B cell (primary cell): ENCODE data around the gene MYL5.
"Not testable (repeated sequence)": the region's sequence is repeated elsewhere in the genome, so short reads cannot be mapped to it uniquely, and the experiment has no call there.

ENCODE experiments used
- EZH2 ChIP-seq: IDR thresholded peaks from 2 replicates; pipeline ENCODE4 v1.6.1; 2012; ENCODE audit warnings: borderline replicate concordance, low read depth, mild to moderate bottlenecking, moderate library complexity, low read length; ENCODE audit not compliant: insufficient read depth, poor library complexity, severe bottlenecking
- TF ChIP-seq, protein P1 (sequence below): fragments of 200-600 bp; IDR thresholded peaks from one replicate; pipeline ENCODE4 v1.8.0; 2022; ENCODE audit warnings: antibody characterized with exemption, mild to moderate bottlenecking

DNA sequence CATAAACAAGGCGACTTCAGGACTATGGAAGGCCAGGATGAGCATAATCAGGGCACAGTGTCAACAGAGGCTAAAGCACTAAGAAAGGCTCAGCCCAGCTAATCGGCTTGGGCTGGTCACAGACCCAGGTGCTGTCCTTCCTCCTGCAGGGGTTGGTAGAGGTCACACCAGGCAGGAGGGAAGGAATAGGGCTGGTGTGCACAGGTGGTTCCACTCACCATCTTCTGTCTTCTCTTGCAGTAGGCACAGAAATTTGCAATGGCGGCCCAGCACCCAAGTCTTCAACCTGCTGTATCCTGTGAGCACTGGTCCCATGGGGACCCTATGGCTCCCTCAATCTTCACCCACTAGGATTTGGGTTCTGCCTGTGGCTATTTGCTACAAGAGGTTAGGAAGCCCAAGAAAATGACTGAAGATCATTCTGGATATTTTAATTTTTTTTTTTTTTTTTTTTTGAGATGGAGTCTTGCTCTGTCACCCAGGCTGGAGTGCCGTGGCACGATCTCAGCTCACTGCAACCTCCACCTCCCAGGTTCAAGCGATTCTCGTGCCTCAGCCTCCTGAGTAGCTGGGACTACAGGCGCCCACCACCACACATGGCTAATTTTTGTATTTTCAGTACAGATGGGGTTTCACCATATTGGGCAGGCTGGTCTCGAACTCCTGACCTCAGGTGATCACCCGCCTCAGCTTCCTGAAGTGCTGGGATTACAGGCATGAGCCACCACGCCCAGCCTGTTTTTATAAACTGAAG is 4.4 kb upstream of the MYL5 start:
- TF ChIP-seq, protein P1, sequence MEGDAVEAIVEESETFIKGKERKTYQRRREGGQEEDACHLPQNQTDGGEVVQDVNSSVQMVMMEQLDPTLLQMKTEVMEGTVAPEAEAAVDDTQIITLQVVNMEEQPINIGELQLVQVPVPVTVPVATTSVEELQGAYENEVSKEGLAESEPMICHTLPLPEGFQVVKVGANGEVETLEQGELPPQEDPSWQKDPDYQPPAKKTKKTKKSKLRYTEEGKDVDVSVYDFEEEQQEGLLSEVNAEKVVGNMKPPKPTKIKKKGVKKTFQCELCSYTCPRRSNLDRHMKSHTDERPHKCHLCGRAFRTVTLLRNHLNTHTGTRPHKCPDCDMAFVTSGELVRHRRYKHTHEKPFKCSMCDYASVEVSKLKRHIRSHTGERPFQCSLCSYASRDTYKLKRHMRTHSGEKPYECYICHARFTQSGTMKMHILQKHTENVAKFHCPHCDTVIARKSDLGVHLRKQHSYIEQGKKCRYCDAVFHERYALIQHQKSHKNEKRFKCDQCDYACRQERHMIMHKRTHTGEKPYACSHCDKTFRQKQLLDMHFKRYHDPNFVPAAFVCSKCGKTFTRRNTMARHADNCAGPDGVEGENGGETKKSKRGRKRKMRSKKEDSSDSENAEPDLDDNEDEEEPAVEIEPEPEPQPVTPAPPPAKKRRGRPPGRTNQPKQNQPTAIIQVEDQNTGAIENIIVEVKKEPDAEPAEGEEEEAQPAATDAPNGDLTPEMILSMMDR: not testable (repeated sequence)
- not testable (repeated sequence) for TF ChIP-seq EZH2
